H1 (cell line): ENCODE measurements around the gene SRSF9.

Experiments
- ATF3 ChIP-seq: IDR thresholded peaks from 2 replicates; pipeline ENCODE4 v1.6.1; 2011; ENCODE audit warnings: low read depth, mild to moderate bottlenecking, low read length; ENCODE audit not compliant: insufficient read depth
- JUN ChIP-seq: IDR thresholded peaks from 2 replicates; pipeline ENCODE4 v1.6.1; 2011; ENCODE audit warnings: low read depth, mild to moderate bottlenecking, improper control_type of control experiment, low read length
- KDM4A ChIP-seq: IDR thresholded peaks from one replicate; pipeline ENCODE4 v1.7.1; 2012; ENCODE audit warnings: low read depth, mild to moderate bottlenecking, moderate library complexity, low read length, inconsistent platforms; ENCODE audit not compliant: severe bottlenecking
- SAP30 ChIP-seq: fragments of 300-600 bp; sonication (generic); IDR thresholded peaks from 2 replicates; pipeline ENCODE4 v1.7.1; 2012; ENCODE audit warnings: low read length, moderate library complexity, mild to moderate bottlenecking, inconsistent platforms; ENCODE audit not compliant: insufficient read depth, insufficient replicate concordance

- no peak for TF ChIP-seq SAP30
- TF ChIP-seq JUN = no peak
- no peak for TF ChIP-seq ATF3
- no peak for TF ChIP-seq KDM4A
Observed at GRCh38 chr12:120453977-120454376, 15.6 kb downstream of the SRSF9 start.
